Activated CD4-positive, alpha-beta T cell treated with anti-CD3 and anti-CD28 coated beads for 4 hours (primary cell): ENCODE data around the gene KDM2A.
"Not testable (repeated sequence)": the region's sequence is repeated elsewhere in the genome, so short reads cannot be mapped to it uniquely, and the experiment has no call there.

ENCODE experiments used
- DNase-seq, 2 donors: peaks; one replicate each; pipeline ENCODE4 v3.0.0-alpha.2; 2020

KDM2A gene

DNA sequence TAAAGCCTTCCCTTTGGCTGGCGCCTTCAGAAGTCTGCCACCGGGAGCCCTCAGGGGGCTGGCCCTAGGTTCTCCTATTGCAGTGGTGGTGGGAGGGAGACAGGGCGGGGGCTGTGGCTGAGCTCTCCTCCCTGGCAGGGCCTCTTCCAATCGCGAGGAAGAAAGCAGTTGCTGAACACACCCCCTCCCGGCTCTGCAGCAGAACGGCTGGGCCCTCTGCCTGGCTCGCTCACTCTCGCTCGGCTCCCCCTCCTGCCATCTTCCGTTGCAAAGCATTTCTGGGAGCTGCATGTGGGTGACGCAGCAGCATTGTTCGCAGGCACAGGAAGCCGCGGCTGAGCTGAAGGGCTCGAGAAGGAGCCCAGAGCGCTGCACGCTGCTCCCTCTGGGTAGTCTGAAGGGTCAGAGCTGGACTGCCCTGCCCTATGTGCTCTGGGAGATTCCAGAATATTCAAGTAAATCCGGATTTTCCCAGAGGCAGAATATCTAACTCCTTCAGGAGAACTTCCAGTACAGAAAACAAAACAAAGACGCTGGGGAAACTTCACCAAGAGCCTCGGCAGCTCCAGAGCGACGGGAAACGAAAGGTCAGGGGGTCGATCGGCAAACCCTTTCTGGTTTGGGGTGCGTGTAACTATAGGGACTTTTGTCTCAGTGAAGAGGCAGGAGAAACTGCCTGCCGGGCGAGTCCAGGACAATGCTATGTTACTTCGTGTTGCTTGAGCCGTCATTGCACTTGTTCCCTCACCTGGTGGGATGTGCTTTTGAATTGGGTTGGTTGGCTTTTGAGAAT is 120.9 kb downstream of the KDM2A start:
- DNase-seq = peak; percentile 94 to 96

DNA sequence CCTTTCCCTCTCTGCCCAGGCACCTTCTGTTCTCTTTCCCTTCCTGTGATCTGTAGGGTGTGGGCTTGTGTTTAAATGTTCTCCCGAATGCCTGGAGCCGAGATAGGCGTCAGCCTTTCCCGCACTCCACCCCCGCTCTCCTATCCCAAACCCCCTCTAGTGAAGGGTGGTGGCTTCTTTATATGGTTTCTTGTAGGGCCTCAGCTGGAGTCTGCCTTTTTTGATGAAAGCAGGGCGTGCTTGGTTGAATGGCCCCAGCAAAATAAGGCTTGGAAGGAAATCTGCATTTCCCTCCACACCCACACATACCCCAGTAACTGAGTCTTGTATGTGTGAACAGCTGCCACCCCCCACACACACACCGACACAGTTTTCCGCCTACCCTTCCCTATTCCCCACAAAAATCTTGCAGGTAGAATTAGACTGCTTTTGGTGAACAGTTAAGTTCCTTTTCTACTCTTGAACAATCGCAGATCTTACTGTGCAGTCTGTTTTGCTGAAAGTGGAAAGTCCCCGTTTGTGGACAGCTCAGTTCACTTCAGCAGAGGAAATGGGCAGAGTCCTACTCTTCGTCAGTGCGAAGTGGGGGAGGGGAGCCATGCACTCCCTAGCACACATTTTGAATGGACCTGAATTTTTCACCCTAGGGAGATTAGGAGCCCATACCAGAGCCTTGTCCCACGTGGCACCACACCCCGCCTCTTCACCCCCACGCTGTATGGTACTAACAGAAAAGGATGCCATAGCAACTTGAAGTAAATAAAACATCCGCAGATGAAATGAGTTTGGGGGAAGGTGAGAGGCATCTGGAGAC is 121.7 kb downstream of the KDM2A start:
- peak; percentile 70 to 72 for DNase-seq

DNA sequence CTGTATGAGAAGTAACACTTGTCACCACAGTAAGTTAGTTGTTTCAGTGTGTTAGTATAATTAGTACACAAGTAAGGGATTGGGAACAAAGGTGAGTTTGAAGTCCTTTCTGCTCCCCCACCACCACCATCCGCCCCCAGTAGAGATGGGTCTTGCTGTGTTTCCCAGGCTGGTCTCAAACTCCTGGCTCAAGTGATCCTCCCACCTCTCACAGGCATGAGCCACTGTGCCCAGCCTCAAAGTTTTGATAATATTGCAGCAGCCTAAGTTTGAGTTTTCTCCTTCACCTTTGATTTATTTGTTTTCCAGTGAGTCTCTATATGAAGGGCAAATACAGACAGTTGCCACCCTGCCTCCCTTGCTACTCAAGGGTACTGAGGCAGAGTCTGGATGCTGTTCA is 123.5 kb downstream of the KDM2A start:
- no peak for DNase-seq

DNA sequence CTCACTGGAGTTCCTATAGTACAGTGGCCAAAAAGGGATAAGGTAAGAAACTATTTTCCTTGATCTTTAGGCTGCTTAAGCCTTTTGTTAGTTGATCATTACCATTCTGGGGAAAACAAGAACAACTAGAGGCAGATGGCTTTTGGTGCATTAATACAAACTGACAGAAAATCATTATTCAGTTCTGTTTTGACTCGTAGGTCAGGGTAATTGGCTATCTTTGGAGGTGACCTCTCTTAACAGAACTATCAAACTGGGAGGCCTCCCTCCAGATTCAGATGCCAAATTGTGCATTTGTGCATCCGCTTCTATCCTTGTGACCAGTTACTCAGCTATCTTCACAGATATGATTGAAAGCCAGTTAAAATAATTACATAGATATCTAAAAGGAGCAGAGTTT is 124.0 kb downstream of the KDM2A start:
- DNase-seq = no peak

DNA sequence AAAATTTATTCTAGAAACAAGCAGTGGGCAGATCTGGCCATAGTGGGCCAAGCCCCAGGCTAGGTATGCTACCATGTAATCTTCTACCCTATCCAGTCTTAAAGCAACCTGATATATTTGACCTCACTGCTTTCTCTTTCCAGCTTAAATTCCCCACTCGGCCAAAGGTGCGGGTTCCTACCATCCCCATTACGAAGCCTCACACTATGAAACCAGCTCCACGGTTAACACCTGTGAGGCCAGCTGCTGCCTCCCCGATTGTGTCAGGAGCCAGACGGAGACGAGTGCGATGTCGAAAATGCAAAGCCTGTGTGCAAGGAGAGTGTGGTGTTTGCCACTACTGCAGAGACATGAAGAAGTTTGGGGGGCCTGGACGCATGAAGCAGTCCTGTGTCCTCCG is 126.0 kb downstream of the KDM2A start:
- DNase-seq = no peak

DNA sequence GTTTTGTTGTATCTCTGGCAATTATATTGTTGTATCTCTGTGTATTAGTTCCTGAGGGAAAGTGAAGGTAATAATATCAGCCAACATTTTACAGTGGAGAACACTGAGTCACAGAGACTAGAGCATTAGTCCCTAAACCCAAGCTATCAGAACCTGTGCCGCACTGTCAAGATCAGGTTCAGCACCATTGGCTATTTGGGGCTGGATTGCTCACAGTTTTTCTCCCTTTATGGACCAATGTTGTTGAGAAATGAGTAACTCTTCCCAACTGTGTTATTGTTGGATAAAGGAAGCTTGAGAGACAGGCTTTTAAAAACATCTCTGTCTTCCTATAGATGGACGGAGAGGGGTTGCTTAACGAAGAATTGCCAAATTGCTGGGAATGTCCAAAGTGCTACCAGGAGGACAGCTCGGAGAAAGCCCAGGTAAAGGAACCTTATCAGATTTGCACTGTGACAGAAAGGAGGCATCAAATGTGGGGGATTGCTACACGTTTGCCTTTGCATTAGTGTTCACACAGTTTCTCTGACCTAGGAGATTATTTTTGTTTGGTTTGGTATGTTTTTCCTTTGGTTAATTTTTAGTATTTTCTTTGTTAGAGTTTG is 129.0 kb downstream of the KDM2A start:
- no peak for DNase-seq

DNA sequence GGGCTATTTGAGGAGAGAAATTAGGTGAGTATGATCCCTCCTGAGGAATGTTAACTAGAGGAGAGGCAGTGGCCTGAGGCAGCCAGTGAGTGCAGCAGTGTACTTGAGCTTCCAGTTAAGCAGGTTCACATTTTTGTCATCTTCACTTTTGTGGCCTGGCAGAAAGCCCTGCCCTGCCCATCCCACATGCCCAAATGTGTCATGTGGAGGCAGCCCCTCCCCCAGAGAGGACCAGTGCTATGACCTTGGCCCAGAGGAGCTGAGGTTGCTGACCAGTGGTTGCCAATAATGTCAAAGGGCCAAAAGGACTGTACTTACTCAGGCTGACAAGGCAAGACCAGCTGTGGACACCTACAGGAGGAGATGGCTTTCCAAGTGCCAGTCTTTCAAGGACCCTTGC is 129.6 kb downstream of the KDM2A start:
- no peak for DNase-seq

DNA sequence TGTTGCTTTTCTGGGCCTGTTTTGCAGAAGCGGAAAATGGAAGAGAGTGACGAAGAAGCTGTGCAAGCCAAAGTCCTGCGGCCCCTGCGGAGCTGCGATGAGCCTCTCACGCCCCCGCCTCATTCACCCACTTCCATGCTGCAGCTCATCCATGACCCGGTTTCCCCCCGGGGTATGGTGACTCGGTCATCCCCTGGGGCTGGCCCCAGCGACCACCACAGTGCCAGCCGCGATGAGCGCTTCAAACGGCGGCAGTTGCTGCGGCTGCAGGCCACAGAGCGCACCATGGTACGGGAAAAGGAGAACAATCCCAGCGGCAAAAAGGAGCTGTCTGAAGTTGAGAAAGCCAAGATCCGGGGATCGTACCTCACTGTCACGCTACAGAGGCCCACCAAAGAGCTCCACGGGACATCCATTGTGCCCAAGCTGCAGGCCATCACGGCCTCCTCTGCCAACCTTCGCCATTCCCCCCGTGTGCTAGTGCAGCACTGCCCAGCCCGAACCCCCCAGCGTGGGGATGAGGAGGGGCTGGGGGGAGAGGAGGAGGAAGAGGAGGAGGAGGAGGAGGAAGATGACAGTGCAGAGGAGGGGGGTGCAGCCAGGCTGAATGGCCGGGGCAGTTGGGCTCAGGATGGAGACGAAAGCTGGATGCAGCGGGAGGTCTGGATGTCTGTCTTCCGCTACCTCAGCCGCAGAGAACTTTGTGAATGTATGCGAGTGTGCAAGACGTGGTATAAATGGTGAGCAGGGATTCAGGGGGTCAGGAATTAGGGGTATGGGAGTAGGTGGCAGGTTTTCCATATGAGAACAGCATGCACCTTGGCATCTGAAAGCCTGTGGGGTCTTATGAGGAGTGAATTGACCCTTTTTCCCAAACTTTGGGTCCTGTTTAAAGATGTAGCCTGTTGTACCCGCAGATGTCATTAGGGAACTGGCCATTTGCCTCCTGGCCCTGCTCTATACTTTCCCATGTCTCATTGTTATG is 131.3 kb downstream of the KDM2A start:
- DNase-seq = no peak

DNA sequence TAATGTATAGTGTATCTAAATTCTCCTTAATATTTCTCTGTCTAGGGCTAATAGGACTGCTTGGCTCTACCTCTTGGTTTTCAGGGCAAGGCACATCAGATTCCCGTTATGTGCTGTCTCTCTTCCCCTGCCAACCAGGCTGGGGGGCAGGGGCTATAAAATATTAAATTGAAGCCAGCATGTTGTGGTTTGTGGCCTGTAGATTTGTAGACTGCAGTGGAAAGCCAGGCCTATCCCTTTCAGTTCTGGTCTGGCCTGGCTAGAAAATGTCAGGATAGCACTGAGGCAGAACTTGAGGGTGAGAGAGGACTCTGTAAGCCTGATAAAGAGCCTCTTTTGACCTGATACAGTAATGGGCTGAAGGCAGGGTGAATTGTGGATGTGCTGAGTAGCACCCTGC is 132.8 kb downstream of the KDM2A start:
- DNase-seq = no peak

DNA sequence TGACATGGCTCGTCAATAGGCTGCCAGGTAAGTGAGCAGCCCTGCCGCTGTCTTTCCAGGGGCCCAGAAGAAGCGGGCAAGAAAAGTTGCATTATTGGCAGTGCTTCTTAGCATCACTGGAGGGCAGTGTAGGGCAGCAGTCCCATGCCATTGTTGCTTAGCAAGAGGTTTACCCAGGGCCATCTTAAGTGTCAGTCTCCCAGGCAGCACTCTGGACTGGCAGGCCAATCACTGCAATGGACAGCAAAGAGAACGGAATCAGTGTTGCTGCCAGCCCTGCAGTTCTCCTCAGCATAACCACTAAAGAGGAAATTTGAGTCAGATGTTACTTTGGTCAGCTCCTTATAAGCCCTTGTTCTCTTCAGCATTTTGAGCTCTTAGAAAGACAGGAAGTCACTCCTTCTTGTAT is 133.8 kb downstream of the KDM2A start:
- DNase-seq = no peak

DNA sequence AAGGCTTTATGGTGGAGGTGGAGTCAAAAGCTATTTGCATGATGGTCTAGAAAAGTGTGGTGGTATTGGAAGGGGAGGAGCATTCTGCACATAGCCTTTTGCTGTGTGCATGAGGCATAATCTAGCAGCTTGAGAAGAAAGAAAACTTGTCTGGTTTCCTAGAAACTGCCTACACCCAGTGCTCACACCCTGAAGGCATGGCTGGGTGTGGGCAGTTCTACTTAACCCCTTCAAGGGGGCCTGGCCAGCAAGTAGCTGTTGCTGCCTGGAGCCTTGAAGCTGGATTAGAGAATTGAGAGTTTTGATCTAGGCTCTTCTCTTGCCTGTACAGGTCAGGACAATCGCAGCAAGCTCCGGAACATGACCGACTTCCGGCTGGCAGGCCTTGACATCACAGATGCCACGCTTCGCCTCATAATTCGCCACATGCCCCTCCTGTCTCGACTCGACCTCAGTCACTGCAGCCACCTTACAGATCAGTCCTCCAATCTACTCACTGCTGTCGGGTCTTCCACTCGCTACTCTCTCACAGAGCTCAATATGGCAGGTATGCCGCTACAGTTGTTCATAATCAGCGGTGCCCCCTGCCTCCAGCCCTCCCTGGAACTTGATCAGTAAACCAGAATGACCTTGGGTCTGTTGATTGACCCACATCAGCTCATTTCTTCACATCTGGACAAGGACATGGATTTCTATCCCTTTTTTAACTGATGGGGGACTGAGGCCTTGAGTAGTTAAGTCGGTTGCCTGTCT is 135.0 kb downstream of the KDM2A start:
- DNase-seq = no peak

DNA sequence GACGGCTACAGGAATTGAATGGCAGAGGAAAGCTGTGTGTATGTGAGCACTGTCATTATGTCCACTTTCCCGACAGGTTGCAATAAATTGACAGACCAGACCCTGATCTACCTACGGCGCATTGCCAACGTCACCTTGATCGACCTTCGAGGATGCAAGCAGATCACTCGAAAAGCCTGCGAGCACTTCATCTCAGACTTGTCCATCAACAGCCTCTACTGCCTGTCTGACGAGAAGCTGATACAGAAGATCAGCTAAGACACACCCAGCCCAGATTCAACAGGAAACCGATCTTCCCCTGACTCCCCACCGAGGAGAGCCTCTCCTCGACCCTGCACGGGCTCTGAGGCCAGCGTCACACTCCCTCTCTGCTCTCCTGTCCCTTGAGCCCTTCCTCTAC is 135.7 kb downstream of the KDM2A start:
- no peak for DNase-seq

DNA sequence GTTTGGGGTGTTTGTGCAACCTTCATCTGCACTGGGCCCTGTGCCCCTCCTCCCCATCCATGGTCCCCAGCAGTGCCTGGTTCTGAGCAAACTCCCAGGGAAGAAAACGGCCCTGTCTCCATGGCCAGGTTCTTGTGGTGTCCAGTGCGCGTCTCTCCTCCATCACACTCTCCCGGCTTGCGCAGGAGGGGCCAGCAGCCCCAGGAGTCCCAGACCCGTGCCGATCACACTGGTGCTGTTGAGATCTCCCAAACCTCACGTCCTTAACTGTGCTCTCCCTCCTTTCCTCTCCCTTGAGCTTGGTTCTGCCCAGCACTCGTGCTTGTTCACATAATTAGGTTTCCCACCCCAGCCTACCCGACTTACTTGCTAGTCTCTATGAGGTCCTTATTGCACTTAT is 136.3 kb downstream of the KDM2A start:
- DNase-seq = no peak

DNA sequence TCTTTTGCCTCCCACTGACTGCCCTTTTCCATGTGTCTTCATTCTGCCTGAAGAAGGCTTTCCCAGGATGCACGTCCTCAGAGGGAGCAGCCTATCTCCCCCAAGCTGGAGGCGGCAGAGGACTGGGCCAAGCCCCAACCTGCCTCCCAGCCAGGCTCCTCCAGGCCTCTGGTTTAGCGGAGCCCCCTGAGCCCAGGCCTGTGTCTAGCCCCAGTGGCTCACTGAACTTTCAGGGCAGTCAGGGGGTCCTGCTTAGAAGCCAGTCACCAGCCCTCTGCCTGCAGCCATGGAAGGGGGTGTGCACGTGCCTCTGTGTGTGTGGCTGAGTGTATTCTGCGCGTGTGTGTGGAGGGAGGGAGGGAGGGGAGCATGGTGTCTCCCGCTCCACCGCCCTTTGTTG is 136.8 kb downstream of the KDM2A start:
- DNase-seq = no peak

DNA sequence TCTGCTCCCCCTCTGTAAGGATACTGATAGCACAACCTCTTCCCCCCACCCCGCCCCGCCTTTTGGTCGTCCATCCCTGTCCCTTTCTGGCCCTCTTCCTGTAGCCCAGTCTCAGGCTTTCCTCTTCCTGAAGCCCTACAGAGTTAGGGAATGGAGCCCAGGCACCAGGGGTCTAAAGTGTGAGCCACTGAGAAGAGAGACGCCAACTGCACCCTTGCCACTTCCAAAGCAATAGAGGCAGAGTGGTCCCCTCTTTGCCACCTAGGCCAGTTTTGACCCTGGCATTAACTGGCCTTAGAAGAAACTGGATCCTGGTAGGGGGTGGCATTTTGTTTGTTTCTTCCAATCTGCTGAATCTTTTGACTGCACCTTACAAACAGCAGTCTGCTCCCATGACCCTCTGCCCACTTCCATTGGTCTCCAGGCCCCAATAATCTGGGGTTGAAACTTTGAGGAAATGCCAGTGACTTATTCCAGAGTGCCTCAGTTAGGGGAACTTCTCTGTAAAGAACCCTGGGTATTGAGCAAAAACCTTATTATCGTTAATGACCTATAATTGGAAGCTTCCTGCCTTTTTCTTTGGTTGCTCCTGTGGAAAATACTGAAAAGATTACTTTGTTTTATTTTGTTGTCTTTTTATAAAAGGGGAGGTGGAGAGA is 137.5 kb downstream of the KDM2A start:
- DNase-seq = no peak

DNA sequence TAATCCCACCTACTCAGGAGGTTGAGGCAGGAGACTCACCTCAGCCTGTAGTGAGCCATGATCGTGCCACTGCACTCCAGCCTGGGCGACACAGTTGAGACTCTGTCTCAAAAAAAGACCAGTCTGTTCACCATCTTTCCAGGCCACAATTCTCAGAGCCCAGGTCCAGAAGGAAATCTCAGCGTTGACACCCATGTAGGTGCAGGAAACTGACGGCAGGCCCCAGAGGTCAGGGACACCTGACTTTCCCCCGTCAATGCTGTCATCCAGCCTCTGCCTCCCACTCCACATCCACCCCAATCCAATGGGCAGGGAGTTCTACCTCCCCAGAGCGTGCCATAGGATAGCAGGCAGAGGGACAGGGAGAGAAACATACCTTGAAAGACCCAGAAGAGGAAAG is 141.3 kb downstream of the KDM2A start:
- no peak for DNase-seq

DNA sequence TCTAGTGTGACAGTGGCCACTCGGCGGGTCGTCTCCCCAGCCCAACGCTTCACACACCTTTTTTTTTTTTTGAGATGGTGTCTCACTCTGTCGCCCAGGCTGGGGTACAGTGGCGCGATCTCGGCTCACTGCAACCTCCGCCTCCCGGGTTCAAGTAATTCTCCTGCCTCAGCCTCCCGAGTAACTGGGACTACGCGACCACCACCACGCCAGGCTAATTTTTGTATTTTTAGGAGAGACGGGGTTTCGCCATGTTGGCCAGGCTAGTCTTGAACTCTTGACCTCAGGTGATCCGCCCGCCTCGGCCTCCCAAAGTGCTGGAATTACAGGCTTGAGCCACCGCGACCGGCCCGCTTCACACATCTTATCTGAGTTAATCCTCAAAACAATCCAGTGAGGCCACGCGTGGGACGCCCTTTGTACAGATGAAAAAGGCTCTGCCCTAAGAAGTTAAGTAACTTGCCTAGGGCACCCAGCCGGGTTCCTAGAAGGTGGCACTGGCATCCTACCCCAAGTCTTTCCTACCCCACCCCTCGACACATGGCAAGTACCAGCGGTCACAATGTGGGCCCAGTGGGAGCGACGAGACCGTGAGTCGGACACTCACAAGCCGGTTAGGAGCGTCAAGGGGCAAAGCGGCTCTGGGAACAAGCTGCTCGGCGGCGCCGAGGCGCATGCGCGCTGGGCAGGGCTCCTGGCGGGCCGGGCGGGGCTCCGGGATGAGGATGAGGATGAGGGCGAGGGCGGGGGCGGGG is 142.0 kb downstream of the KDM2A start:
- DNase-seq = not testable (repeated sequence)

DNA sequence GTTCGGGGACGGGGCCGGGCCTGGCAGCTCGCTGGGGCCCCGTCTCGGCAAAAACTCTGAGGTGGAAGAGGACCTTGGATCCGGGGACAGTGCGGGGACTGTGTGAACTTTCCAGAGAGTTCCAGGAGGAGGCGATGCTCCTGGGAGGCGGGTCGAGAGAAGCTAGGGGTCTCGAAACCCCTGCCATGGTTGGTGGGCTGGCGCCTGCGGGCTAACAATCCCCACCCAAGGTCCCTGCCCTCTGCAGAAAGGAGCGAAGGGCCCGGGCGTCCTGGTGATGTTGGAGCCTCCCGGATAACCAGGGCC is 142.5 kb downstream of the KDM2A start:
- no peak for DNase-seq

DNA sequence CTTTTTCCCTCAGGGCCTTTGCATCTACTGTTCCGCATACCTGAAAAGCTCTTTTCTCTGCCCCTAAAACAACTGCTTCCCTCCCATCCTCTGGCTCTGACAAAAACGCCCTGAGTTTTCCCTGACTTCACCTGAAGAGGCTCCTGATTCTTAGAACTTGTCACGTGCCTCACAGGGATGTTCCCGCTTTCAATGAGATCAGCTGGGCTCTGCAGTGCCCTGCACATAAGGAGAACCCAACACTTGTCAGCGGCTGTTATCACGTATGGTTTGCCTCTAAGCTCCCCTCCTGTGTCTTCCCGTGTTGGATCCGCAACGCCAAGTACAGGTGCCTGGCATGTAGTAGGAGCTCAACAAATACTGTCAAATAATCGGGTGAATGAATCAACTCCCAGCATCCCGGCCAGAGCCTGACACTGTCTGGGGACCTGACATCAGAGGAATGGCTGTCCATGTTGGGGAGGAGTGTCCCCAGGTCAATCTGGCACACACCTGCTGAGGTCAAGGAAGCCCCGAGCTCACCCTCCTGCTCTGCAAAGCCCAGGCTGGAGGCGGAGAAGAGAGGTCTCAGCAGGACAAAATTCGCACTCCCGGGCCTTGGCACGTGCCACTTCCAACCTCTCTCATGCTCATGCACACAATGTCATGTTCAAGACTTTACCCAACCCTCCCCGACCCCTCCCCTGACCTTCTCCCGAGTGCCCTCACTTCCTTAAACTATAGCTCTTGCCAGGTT is 143.1 kb downstream of the KDM2A start:
- DNase-seq = no peak
